ENCODE measurements around the gene ACTBL2. TPM values are rescaled to one million over a fixed set of nuclear protein-coding genes. Genes with fewer than 3 reads are reported as not detected.
A peak's percentile ranks its signal among the peaks of the same experiment; 100 is the strongest.

ACTBL2 gene
- total RNA-seq, 2 donors from 2014 or later: not detected

DNA sequence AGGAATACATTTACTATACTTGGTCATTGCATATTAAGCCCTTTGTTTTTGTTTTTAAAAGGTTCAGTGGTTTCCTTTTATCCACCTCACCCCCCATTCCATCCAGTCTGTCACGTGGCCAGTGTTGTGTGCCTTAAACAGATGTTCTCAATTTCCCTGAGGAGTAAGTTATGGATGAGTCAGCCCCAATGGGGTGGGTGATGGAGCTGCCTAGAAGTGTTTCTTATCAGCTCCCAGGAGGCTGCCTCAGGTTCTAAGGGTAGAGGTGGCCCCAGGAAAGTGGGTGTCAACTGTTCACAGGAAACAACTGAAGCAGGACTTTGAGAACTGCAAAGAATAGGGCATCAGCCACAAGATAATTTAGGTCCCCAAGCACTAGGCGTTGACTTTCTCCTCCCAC, 41.1 kb downstream of the ACTBL2 start:
- intact Hi-C loops (cut with DNase I): no loop called here
- Histone ChIP-seq H3K4me1 (peaks cover 12% of the 10 kb centered on the region), H3K27me3 (no peaks in the 10 kb centered on the region), H3K27ac (no peak overlapping the region), H3K9me3 (no peaks in the 10 kb centered on the region), H3K4me3 (no peak overlapping the region), H3K36me3 (replicated peaks in 1 of 2; ENCODE audit: insufficient read depth in 1 of 2, low read depth in 2 of 2) (no peaks in the 10 kb centered on the region)
- ATAC-seq (no peak), DNase-seq (no peak)
- WGBS, 2 donors: 94 to 98% methylated on average over 2 of the region's 2 CpGs
- TF ChIP-seq CTCF (IDR thresholded peaks at IDR 0.05): no peak
- no peak for TF ChIP-seq POLR2A (IDR thresholded peaks at IDR 0.05)

GRCh38 chr5:57439601-57440000, 43.0 kb downstream of the ACTBL2 start:
- no peak for TF ChIP-seq POLR2A (IDR thresholded peaks at IDR 0.05)
- no peak for TF ChIP-seq CTCF (IDR thresholded peaks at IDR 0.05)
- no peaks in the 10 kb centered on the region for H3K9me3 ChIP-seq
- peaks cover 31% of the 10 kb centered on the region for H3K4me1 ChIP-seq
- WGBS, 2 donors: 80 to 83% methylated on average over 2 of the region's 2 CpGs
- no peaks in the 10 kb centered on the region for H3K27me3 ChIP-seq
- H3K36me3 ChIP-seq (replicated peaks in 1 of 2; ENCODE audit: insufficient read depth in 1 of 2, low read depth in 2 of 2): no peaks in the 10 kb centered on the region
- H3K4me3 ChIP-seq: no peak overlapping the region
- no peak for ATAC-seq
- DNase-seq: no peak
- H3K27ac ChIP-seq: no peak overlapping the region
- intact Hi-C loops (cut with DNase I): no loop called here

DNA sequence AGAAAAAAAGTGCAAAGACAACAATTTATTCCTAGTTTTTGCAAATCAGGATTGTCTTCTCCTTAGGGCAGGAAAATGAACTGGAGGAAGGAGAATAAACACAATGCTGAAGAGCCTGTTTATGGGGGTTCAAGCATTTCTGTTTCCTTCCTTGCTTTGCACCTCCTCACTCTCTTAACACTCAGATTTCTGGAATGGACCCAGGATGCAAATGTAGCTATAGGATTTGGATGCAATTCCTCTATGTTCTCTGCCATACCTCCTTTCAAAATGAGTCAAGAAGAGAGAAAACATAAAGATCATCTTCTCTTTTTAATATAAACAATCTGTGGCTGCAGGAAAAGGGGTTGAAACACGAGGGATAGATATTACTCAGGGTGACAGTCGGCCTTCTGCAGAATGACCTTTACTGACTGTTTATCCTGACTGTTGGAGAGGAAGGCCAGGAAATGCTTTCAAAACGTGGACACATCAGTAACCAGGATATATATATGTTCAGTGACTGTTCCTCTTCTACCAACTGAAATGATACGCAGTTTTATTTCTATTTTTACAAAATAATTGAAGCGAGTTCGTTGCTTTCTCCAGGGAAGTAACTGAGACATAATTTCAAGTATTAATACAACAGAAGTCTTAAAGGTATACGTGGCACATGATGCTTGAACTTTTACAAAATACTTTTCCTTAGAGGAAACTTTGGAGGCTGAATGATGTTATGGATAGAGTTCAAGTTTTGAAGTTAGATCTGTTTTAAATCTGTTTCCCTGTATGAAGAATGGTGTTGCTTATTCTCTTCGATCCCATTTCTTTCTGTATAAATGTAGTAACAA, 44.4 kb downstream of the ACTBL2 start:
- peaks cover 44% of the 10 kb centered on the region for H3K4me1 ChIP-seq
- ATAC-seq: no peak
- H3K9me3 ChIP-seq: no peaks in the 10 kb centered on the region
- TF ChIP-seq CTCF (IDR thresholded peaks at IDR 0.05): no peak
- TF ChIP-seq POLR2A (IDR thresholded peaks at IDR 0.05): no peak
- no peak overlapping the region for H3K27ac ChIP-seq
- DNase-seq: no peak
- H3K36me3 ChIP-seq (replicated peaks in 1 of 2; ENCODE audit: insufficient read depth in 1 of 2, low read depth in 2 of 2): no peaks in the 10 kb centered on the region
- H3K27me3 ChIP-seq: no peaks in the 10 kb centered on the region
- intact Hi-C loops (cut with DNase I): no loop called here
- no peak overlapping the region for H3K4me3 ChIP-seq
- WGBS, 2 donors: 74 to 82% methylated on average over 8 of the region's 8 CpGs

DNA sequence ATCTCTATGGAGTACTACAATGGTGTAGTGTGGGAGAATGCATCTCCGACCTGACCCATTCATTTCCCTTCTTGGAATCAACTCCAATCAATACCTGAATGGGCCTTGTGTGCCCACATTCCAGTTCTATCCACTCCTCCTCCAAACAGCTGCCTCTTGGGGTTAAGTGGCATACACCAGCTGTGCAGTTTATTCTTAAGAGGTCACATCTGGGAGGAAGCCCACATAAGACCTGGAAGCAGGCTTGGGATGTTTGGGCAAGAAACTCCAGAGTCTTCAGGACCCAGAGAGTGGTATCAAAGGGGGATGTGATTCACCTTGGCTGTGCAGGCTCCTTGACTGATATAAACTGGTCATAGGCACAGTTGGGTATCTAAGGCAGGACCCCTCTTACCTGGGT, 46.0 kb downstream of the ACTBL2 start:
- Histone ChIP-seq H3K27ac (peak overlapping the region; percentile 54 to 88 (median 80)), H3K4me1 (peaks cover 44% of the 10 kb centered on the region), H3K9me3 (no peaks in the 10 kb centered on the region), H3K27me3 (no peaks in the 10 kb centered on the region), H3K4me3 (no peak overlapping the region), H3K36me3 (replicated peaks in 1 of 2; ENCODE audit: insufficient read depth in 1 of 2, low read depth in 2 of 2) (no peaks in the 10 kb centered on the region)
- TF ChIP-seq POLR2A (IDR thresholded peaks at IDR 0.05) (no peak), CTCF (IDR thresholded peaks at IDR 0.05) (no peak)
- DNase-seq (no peak), ATAC-seq (no peak)
- intact Hi-C loops (cut with DNase I): no loop called here
- WGBS, 2 donors: 73 to 79% methylated on average over 1 of the region's 1 CpG

- TF ChIP-seq POLR2A (IDR thresholded peaks at IDR 0.05) (peak in 1 of 3 donors; percentile 10), CTCF (IDR thresholded peaks at IDR 0.05) (no peak)
- Histone ChIP-seq H3K4me1 (peaks cover 44% of the 10 kb centered on the region), H3K4me3 (no peak overlapping the region), H3K27me3 (no peaks in the 10 kb centered on the region), H3K9me3 (no peaks in the 10 kb centered on the region), H3K36me3 (replicated peaks in 1 of 2; ENCODE audit: insufficient read depth in 1 of 2, low read depth in 2 of 2) (no peaks in the 10 kb centered on the region), H3K27ac (peak overlapping the region; percentile 54 to 88 (median 80))
- ATAC-seq: peak; percentile 95
- DNase-seq: peak; percentile 33 to 70 (median 47)
- intact Hi-C loops (cut with DNase I): no loop called here
- WGBS, 2 donors: 5 to 18% methylated on average over 2 of the region's 2 CpGs
Measured at GRCh38 chr5:57435701-57436134, 46.9 kb downstream of the ACTBL2 start.
